H4 (cell line): ENCODE measurements around the gene C6orf52. TPM values are rescaled to one million over a fixed set of nuclear protein-coding genes. Genes with fewer than 3 reads are reported as not detected.
A peak's percentile ranks its signal among the peaks of the same experiment; 100 is the strongest.

ENCODE experiments used
- DNase-seq: peaks from one replicate; pipeline ENCODE4 v3.0.0-alpha.2; 2015; ENCODE audit warnings: low spot score
- total RNA-seq: library from RNA; depleted of rRNA; stranded (reverse); fragments of >200 nt; shearing (Covaris generic); gene quantifications from 2 replicates; pipeline ENCODE4 v1.2.3, GENCODE V29; 2014; rRNA removed

C6orf52 gene
- total RNA-seq, 1 experiment from 2014 or later = not detected

DNA sequence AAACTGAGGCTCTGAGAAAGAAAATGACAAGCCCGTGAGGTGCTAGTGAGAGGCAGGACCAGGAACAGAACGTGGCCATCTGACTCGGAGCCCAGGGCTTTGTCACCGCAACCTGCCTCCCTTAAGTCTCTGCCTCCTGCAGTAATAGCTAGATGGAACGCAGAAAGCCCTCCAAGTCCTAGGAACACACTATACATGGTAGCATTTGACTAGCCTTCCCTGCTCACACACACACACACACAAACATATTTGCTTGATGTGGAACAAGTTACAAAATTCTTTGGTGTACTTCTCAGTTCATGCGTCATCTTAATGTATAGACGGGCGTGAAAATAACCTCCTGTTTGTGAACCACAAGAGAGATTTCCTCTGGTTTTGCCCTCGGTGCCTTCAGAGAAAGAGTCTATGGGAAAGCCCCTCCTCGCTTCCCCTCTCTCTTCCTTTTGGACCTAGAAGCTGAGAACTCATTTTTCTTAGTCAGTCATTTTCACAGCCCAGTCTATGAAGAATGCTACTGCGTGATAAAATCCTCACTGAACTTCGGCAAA is 38.8 kb downstream of the C6orf52 start:
- no peak for DNase-seq

DNA sequence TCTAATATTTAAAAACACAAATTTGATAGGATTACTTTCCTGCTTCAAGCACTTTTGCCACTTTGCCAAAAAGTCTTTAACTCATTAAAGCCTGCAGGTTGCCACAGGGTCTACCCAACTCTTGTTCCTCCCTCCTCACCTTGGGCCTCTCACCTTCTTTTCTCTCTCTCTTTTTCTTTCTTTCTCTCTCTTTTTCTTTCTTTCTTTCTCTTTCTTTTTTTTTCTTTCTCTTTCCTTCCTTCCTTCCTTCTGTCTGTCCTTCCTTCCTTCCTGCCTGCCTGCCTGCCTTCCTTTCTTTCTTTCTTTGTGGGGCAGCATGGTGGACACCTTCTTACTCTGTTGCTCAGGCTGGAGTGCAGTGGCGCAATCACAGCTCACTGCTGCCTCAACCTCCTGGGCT is 50.2 kb downstream of the C6orf52 start:
- no peak for DNase-seq

DNA sequence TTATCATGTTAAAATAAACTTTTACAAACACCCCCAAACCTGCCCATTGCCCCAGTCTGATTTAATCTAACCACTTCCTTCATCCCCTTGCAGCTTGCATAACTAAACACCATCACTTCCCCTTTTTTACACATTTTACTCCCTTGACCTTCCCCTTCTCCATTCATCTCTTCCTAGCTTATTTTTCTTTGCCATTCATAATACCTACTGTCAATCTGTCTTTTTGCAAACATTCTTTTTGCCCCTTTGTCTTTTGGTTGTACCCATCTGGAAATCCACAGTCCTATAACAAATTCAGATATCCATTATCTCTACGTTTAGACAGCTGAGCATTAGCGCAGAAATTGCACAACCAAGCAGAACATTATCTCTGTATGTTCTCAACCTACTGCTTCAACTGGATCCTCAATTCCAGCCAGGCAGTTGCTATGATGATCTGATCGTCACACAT is 51.2 kb downstream of the C6orf52 start:
- DNase-seq = no peak

DNA sequence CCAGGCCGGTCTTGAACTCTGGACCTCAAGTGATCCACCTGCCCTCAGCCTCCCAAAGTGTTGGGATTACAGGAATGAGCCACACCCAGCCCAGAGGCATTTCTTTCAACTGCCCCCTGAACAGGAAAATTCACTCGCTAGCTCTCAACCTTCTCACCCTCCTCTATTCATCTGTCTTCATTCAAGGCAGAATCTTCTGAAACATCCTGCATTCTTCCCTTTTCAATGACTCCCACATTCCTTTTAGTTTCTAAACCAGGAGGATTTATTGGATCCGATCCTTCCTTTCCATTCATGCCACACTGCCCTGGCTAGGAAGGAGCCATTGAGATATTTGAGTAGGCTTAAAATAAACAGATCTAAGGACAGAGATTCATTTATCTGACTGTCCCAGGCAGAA is 52.9 kb downstream of the C6orf52 start:
- DNase-seq = no peak

DNA sequence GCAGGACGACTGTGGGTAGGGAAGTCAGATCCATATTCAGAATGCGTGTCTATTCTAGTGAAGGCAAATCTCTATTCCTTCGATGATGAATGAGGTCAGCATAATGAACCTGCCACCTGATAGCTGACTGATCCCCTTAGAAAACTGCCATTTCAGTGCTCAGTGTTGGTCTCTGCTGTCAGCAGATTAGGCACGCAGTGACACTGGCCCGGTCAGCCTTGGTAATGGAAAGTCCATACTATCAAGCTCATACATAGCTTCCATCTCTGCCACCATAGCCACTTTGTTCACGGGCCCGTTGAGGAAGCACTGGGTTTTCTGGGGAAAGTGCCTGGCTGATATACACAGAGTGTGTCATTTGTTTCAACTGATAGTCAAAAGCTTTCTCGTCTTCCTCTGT is 54.0 kb downstream of the C6orf52 start:
- no peak for DNase-seq

DNA sequence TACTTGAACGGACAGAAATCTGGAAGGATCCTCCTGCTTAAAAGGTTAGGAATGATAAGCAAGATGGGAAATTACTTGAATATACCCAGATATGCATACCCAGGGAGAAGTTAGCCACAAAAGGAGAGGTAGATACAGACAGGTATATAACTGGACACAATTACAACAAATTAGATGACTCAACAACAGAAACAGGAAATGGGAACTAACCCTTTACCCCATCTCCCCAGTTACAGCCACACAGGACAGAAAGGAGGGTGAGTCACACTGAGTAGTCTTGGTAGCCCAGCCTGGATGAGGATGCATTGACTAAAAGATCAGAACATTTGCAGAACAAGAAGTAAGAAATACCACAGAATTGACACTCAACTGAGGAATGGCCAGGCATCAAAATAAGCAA is 61.2 kb downstream of the C6orf52 start:
- DNase-seq = peak; percentile 60

DNA sequence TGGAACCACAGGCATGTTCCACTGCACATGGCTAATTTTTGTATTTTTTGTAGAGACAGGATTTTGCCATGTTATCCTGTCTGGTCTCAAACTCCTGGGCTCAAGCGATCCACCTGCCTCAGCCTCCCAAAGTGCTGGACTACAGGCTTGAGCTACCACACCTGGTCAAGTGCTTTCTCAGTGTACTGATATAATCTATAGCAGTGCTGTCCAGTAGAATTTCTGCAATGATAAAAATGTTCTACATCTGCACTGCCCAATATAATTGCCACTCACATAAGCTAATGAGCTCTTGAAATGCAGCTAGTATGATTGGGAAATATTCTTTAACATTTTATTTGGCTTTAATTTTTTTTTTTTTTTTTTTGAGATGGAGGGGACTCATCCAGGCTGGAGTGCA is 64.2 kb downstream of the C6orf52 start:
- DNase-seq = no peak

DNA sequence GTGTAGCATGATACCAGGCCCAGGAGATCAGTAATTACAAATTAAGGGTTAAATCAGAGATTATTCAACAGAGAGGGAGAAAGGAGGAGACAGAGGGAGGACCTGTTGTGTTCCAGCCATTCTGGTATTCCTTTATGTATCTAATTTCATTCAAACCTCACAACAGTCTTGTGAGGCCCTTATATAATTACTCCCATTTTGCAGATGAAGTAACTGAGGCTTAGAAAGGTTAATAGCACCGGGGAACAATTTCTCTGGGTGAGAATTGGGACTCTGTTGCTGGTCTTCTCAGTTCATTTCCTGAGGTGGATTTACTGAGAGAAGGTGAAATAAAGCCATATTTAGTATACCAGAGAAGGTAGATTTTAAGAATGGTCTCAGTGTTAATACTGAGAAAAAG is 66.6 kb downstream of the C6orf52 start:
- no peak for DNase-seq

DNA sequence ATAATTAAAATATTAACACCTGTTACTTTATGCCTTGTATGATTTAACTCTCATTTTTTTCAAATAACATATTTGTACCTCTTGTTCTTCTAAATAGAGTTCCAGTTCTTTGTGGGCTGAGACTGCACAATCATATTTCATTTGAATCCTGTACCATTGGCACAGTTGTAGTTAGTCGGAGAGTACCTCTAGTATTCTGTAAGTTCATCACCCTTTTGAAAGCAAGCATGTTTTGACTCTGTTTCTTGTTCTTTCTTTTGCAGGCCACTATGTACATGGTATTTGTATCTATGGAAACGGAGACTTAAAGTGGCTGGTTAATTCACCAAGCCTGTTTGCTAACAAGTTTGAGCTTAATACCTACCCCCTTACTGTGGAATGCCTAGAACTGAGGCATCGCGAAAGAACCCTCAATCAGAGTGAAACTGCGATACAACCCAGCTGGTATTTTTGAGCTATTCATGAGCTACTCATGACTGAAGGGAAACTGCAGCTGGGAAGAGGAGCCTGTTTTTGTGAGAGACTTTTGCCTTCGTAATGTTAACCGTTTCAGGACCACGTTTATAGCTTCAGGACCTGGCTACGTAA is 68.2 kb downstream of the C6orf52 start:
- no peak for DNase-seq

DNA sequence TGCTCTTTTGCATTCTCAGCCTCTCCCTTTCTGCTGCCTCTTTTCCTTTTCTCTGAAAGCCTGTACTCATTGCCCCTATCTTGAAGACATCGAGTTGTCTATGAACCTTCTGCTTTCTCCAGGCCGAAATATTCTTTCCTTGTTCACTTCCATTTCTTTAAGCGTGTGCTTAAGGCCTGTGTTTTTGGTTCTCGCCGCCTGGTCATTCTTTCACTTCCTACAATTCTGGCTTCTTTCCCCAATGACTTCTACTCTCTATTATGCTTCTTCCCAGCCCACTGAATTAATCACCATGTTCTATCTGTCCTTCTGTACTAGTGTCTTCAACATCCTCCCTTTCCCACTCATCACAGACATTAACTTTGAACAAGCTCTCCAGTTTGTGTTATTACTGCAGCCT is 69.6 kb downstream of the C6orf52 start:
- DNase-seq = no peak

DNA sequence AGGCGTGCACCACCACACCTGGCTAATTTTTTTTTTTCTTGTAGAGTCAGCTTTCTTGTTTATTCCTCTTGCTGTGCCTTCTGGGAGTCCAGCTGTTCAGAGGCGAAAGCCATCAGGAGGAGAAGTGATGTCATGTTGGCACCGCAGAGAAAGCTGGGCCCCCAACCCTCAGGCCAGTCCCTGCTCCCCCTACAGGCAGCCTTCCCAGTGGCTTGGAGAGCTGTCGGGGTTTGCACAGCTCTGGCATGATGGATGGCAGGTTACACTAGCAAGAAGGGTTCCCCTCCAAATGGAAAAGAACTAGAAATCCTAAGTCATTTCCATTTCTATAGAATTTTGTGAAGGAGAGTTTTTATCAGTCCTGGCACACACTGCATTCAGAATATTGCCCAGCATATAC is 72.6 kb downstream of the C6orf52 start:
- DNase-seq = no peak

Other genes starting within 250 kb of the C6orf52 start
- gene GCNT2, start 173.3 kb downstream of the C6orf52 start, total RNA-seq = 5.4 and 6.8 TPM in 2 replicates
- gene PAK1IP1, start 356 bp upstream of the C6orf52 start, total RNA-seq = 26.4 and 33.2 TPM in 2 replicates
- gene TMEM14C, start 28.5 kb upstream of the C6orf52 start, total RNA-seq = 172 and 189 TPM in 2 replicates
- 137 and 156 TPM in 2 replicates for gene TMEM14B, start 53.2 kb upstream of the C6orf52 start, total RNA-seq
- gene MAK, start 143.9 kb upstream of the C6orf52 start, total RNA-seq = 0.10 TPM in 1 of 2 replicates, not detected in the other
- not detected in 2 replicates for gene GCM2, start 187.4 kb upstream of the C6orf52 start, total RNA-seq
- 0.39 and 1.5 TPM in 2 replicates for gene SYCP2L, start 192.4 kb upstream of the C6orf52 start, total RNA-seq